Fibroblast of villous mesenchyme (primary cell): ENCODE data around the gene USP37. TPM values are rescaled to one million over a fixed set of nuclear protein-coding genes. Genes with fewer than 3 reads are reported as not detected.

Experiments
- DNase-seq: peaks from one replicate; pipeline ENCODE4 v3.0.0-alpha.2; 2010; ENCODE audit warnings: low read depth
- H3K4me3 ChIP-seq: 2 replicates; pipeline ENCODE4 v1.5.1; 2011; ENCODE audit warnings: low read depth, mild to moderate bottlenecking, low read length
- total RNA-seq: library from RNA; depleted of rRNA; stranded (reverse); fragments of >200 nt; gene quantifications from 2 replicates; pipeline ENCODE4 v1.2.3, GENCODE V29; 2012
- TF ChIP-seq, protein P1 (sequence below): IDR thresholded peaks from 2 replicates; pipeline ENCODE4 v1.5.1; 2012; ENCODE audit warnings: low read depth, mild to moderate bottlenecking, low read length; ENCODE audit not compliant: insufficient read depth

Gene USP37
- total RNA-seq, 1 donor: 21.2 TPM

DNA sequence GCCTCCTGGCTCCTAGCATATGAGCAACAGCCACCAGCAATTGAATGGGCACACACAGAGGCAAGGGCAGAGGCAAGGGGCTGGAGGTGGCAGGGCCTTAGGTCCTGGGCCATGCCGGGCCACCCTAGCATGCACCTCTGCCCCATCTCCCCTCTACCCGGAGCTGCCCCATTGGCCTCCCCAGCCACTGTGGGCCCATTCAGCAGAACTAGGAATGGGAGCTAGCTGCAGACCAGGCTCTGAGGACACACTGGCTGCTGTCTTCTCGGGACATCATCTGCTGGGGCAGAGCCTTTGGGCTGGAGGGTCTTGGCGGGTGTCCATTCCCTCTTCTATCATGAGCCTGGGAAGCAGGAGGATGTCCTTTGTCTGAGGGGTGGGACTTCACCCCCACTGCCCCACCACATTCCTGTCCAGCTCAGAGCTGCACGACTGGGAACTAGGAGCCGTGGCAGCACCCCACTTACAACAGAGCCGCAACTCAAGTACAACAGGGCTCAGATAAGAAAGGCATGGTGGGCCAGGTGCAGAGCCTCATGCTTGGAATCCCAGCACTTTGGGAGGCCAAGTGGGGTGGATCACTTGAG is 148.4 kb downstream of the USP37 start:
- TF ChIP-seq, protein P1, sequence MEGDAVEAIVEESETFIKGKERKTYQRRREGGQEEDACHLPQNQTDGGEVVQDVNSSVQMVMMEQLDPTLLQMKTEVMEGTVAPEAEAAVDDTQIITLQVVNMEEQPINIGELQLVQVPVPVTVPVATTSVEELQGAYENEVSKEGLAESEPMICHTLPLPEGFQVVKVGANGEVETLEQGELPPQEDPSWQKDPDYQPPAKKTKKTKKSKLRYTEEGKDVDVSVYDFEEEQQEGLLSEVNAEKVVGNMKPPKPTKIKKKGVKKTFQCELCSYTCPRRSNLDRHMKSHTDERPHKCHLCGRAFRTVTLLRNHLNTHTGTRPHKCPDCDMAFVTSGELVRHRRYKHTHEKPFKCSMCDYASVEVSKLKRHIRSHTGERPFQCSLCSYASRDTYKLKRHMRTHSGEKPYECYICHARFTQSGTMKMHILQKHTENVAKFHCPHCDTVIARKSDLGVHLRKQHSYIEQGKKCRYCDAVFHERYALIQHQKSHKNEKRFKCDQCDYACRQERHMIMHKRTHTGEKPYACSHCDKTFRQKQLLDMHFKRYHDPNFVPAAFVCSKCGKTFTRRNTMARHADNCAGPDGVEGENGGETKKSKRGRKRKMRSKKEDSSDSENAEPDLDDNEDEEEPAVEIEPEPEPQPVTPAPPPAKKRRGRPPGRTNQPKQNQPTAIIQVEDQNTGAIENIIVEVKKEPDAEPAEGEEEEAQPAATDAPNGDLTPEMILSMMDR: no peak
- DNase-seq: no peak
- H3K4me3 ChIP-seq: no peak overlapping the region

DNA sequence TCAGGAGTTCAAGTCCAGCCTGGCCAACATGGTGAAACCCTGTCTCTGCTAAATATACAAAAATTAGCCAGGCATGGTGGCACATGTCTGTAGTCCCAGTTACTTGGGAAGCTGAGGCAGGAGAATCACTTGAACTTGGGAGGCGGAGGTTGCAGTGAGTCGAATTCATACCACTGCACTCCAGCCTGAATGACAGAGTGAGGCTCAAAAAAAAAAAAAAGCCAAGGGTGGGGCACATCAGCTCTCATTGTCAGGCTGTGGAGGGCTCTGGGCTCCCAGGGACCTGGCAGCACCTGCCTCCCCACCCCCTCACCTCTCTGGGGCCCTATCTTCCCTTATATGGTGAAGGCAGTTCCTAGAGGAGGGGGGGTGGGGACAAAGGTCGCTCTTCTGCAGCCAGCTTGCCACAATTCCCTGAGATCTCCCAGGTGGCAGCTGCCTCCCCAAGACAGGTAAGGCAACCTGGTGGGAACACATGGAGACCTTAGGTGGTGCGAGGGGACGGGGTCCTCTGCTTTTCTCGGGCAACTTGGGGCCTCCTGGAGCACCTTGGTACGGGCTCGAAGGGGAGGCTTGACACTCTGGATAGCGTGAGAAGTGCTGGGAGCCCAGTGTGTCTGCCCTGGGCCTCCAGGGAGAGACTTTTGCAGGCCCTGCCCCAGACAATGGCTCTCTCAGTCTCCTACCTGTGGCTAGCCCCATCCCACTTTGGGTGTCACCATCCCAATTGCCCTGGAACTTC is 149.3 kb downstream of the USP37 start, which contains the start of gene VIL1:
VIL1 (plus strand) TSS at position 407 of the 742 bp plus-strand sequence. CDS start 4,656 bp downstream, outside the sequence.
- no peak within 1 kb of the TSS for H3K4me3 ChIP-seq
- DNase-seq: no peak
- TF ChIP-seq, protein P1: no peak

- TF ChIP-seq, protein P1: no peak
- no peak for DNase-seq
- H3K4me3 ChIP-seq: no peak overlapping the region
Observed at GRCh38 chr2:218418321-218418716, 149.8 kb downstream of the USP37 start.

GRCh38 chr2:218407717-218408116 is 160.4 kb downstream of the USP37 start:
- TF ChIP-seq, protein P1: no peak
- DNase-seq: no peak
- no peak overlapping the region for H3K4me3 ChIP-seq

- DNase-seq: peak; percentile 67
- peak overlapping the region; percentile 53 for H3K4me3 ChIP-seq
- TF ChIP-seq, protein P1: no peak
Observed at GRCh38 chr2:218406949-218407618, 161.1 kb downstream of the USP37 start.

DNA sequence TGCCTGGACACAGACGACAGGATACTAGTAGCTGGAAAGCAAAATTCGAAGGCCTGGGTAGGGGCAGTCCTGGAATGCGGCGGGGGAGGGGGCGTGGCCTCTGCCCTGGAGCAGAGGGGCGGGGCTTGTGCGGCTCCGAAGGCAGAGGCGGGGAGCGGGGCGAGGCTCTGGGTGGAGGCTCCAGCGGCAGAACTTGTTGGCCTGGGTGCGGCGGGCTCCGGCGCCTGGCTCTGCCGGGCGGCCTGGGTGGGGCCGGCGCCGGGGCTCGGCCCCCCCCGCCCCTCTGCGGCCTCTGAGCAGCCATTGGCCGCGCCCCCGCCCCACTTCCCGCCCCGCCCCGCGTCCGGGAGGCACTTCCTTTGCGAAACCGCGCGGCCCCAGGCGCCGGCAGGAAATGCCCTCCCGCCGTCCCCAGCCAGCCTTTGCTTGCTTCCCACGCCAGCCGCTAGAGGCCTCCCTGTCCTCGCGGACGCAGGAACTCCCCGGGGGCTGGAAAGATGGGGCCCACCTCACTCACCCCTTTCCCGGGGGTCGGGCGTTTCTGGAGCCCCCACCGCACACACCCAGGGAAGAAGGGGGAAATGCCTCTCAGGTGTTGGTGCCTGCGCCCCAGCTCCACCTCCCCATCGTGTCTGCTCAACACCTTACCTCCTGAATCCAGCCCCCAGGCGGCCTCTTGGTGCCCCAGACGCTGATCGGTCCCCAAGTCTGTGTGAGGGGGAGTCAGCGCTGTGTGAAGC is 161.8 kb downstream of the USP37 start:
- peak; percentile 95 for DNase-seq
- H3K4me3 ChIP-seq: peak overlapping the region; percentile 53
- TF ChIP-seq, protein P1: peak; percentile 76
